Neural crest cell (in vitro differentiated cells): ENCODE measurements around the gene TANGO2. TPM values are rescaled to one million over a fixed set of nuclear protein-coding genes. Genes with fewer than 3 reads are reported as not detected.

Experiments used
- DNase-seq: peaks from one replicate; pipeline ENCODE4 v3.0.0; 2021; ENCODE audit warnings: low read depth, mixed read lengths, low spot score
- H3K27ac Mint-ChIP-seq: one replicate; pipeline ENCODE4 v1.8.0; 2021; ENCODE audit warnings: mild to moderate bottlenecking, mixed read lengths; ENCODE audit not compliant: unreplicated experiment
- H3K27me3 Mint-ChIP-seq: 2 replicates; pipeline ENCODE4 v1.8.0; 2021; ENCODE audit warnings: low read depth, mild to moderate bottlenecking, mixed read lengths
- H3K36me3 Mint-ChIP-seq: 2 replicates; pipeline ENCODE4 v1.8.0; 2021; ENCODE audit warnings: low read depth, mild to moderate bottlenecking, mixed read lengths
- H3K4me1 Mint-ChIP-seq: 2 replicates; pipeline ENCODE4 v1.8.0; 2021; ENCODE audit warnings: mixed read lengths
- H3K4me3 Mint-ChIP-seq: one replicate; pipeline ENCODE4 v1.8.0; 2021; ENCODE audit warnings: mild to moderate bottlenecking, mixed read lengths
- H3K9me3 Mint-ChIP-seq: 2 replicates; pipeline ENCODE4 v1.8.0; 2021; ENCODE audit warnings: mixed read lengths
- CTCF ChIP-seq: fragments of 200-600 bp; sonication (generic); conservative IDR thresholded peaks from 2 replicates; pipeline ENCODE4 v1.5.0; 2021; ENCODE audit warnings: antibody characterized with exemption, mild to moderate bottlenecking
- total RNA-seq: library from RNA; stranded (reverse); gene quantifications from 2 replicates; pipeline ENCODE4 v1.2.1, GENCODE V29; 2021

TANGO2 gene
- total RNA-seq, 1 donor from 2014 or later: 13.4 TPM

GRCh38 chr22:20086763-20087162, 65.9 kb downstream of the TANGO2 start:
- H3K9me3 Mint-ChIP-seq: no peaks in the 10 kb centered on the region
- no peaks in the 10 kb centered on the region for H3K27me3 Mint-ChIP-seq
- DNase-seq: no peak
- peaks cover 35% of the 10 kb centered on the region for H3K4me1 Mint-ChIP-seq
- no peak for TF ChIP-seq CTCF
- no peak overlapping the region for H3K27ac Mint-ChIP-seq
- no peak overlapping the region for H3K4me3 Mint-ChIP-seq
- H3K36me3 Mint-ChIP-seq: peaks cover 16% of the 10 kb centered on the region

- H3K4me3 Mint-ChIP-seq: no peak overlapping the region
Observed at GRCh38 chr22:20087319-20088262, 66.7 kb downstream of the TANGO2 start.

GRCh38 chr22:20088263-20088648, 67.3 kb downstream of the TANGO2 start:
- Mint-ChIP-seq H3K4me1 (peaks cover 23% of the 10 kb centered on the region), H3K36me3 (peaks cover 16% of the 10 kb centered on the region), H3K9me3 (no peaks in the 10 kb centered on the region), H3K4me3 (no peak overlapping the region), H3K27ac (no peak overlapping the region), H3K27me3 (no peaks in the 10 kb centered on the region)
- no peak for DNase-seq
- TF ChIP-seq CTCF: no peak

More at GRCh38 chr22:20087319-20088262, 66.7 kb downstream of the TANGO2 start:
- Mint-ChIP-seq H3K27me3 (no peaks in the 10 kb centered on the region), H3K27ac (no peak overlapping the region), H3K9me3 (no peaks in the 10 kb centered on the region), H3K4me1 (peaks cover 30% of the 10 kb centered on the region), H3K36me3 (peaks cover 16% of the 10 kb centered on the region)
- no peak for TF ChIP-seq CTCF
- no peak for DNase-seq

GRCh38 chr22:20089226-20089976, 68.5 kb downstream of the TANGO2 start:
- no peak for DNase-seq
- peaks cover 20% of the 10 kb centered on the region for H3K36me3 Mint-ChIP-seq
- no peak for TF ChIP-seq CTCF
- no peaks in the 10 kb centered on the region for H3K27me3 Mint-ChIP-seq
- H3K4me1 Mint-ChIP-seq: peaks cover 12% of the 10 kb centered on the region
- H3K4me3 Mint-ChIP-seq: no peak overlapping the region
- no peaks in the 10 kb centered on the region for H3K9me3 Mint-ChIP-seq
- no peak overlapping the region for H3K27ac Mint-ChIP-seq

GRCh38 chr22:20089977-20090729, 69.2 kb downstream of the TANGO2 start:
- Mint-ChIP-seq H3K27ac (no peak overlapping the region), H3K27me3 (no peaks in the 10 kb centered on the region), H3K36me3 (peaks cover 21% of the 10 kb centered on the region), H3K4me1 (peaks cover 4% of the 10 kb centered on the region), H3K4me3 (no peak overlapping the region), H3K9me3 (no peaks in the 10 kb centered on the region)
- DNase-seq: no peak
- no peak for TF ChIP-seq CTCF
